ACC112 (cell line): ENCODE results near the gene ASF1A.
"Not testable (repeated sequence)": the region's sequence is repeated elsewhere in the genome, so short reads cannot be mapped to it uniquely, and the experiment has no call there.

Experiments
- H2AFZ ChIP-seq: fragments of 200-600 bp; sonication (generic); one replicate; pipeline ENCODE4 v1.6.0; 2017; ENCODE audit warnings: antibody characterized with exemption, low read length; ENCODE audit not compliant: unreplicated experiment
- H3K27ac ChIP-seq: fragments of 200-600 bp; sonication (generic); 2 replicates; pipeline ENCODE4 v1.5.1; 2014; ENCODE audit warnings: low read depth, mild to moderate bottlenecking, antibody characterized with exemption, low read length, moderate library complexity
- H3K27me3 ChIP-seq: fragments of 200-600 bp; sonication (generic); 2 replicates; pipeline ENCODE4 v1.6.1; 2014; ENCODE audit warnings: mild to moderate bottlenecking, antibody characterized with exemption, low read length, moderate library complexity, mixed read lengths; ENCODE audit not compliant: insufficient read depth
- H3K36me3 ChIP-seq: fragments of 200-600 bp; sonication (generic); 2 replicates; pipeline ENCODE4 v1.6.1; 2016; ENCODE audit warnings: mild to moderate bottlenecking, antibody characterized with exemption, low read length, moderate library complexity, mixed read lengths; ENCODE audit not compliant: insufficient read depth
- H3K4me1 ChIP-seq: fragments of 200-600 bp; sonication (generic); one replicate; pipeline ENCODE4 v1.6.1; 2016; ENCODE audit warnings: low read length, mixed read lengths; ENCODE audit not compliant: insufficient read depth, unreplicated experiment, control insufficient read depth
- H3K4me3 ChIP-seq: fragments of 200-600 bp; sonication (generic); 2 replicates; pipeline ENCODE4 v1.5.1; 2014; ENCODE audit warnings: mild to moderate bottlenecking, low read depth, low read length
- H3K79me2 ChIP-seq: fragments of 200-600 bp; sonication (generic); one replicate; pipeline ENCODE4 v1.6.0; 2016; ENCODE audit warnings: low read length; ENCODE audit not compliant: control insufficient read depth, unreplicated experiment, insufficient read depth

The ASF1A gene

DNA sequence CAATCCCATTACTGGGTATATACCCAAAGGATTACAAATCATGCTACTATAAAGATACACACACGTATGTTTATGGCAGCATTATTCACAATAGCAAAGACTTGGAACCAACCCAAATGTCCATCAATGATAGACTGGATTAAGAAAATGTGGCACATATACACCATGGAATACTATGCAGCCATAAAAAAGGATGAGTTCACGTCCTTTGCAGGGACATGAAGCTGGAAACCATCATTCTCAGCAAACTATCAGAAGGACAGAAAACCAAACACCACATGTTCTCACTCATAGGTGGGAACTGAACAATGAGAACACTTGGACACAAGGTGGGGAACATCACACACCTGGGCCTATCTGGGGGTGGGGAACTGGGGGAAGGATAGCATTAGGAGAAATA, 25.1 kb upstream of the ASF1A start:
- not testable (repeated sequence) for H3K4me3 ChIP-seq, H3K27ac ChIP-seq, H3K27me3 ChIP-seq, H2AFZ ChIP-seq, H3K36me3 ChIP-seq
- Histone ChIP-seq H3K79me2 (peaks cover 31% of the 10 kb centered on the region), H3K4me1 (peaks cover 13% of the 10 kb centered on the region)

DNA sequence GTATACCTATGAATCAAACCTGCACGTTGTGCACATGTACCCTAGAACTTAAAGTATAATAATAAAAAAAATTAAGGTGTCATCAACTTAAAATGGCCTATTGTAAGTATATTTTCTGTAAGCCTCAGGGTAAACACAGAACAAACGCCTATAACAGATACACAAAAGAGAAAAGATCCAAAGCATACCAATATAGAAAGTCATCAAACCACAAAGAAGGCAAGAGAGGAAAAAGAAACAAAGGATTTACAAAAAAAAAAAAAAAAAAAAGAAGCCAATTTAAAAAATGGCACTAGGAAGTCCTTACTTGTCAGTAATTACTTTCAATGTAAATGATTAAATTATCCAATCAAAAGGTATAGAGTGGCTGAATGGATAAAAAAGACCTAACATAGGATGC, 24.6 kb upstream of the ASF1A start:
- H3K4me3 ChIP-seq: peak overlapping the region; percentile 5; the same call in 1 of the 2 replicates
- H3K79me2 ChIP-seq: peaks cover 31% of the 10 kb centered on the region
- H2AFZ ChIP-seq: no peak overlapping the region
- no peaks in the 10 kb centered on the region for H3K36me3 ChIP-seq
- peaks cover 13% of the 10 kb centered on the region for H3K4me1 ChIP-seq
- no peaks in the 10 kb centered on the region for H3K27me3 ChIP-seq
- peak overlapping the region; percentile 7 for H3K27ac ChIP-seq

DNA sequence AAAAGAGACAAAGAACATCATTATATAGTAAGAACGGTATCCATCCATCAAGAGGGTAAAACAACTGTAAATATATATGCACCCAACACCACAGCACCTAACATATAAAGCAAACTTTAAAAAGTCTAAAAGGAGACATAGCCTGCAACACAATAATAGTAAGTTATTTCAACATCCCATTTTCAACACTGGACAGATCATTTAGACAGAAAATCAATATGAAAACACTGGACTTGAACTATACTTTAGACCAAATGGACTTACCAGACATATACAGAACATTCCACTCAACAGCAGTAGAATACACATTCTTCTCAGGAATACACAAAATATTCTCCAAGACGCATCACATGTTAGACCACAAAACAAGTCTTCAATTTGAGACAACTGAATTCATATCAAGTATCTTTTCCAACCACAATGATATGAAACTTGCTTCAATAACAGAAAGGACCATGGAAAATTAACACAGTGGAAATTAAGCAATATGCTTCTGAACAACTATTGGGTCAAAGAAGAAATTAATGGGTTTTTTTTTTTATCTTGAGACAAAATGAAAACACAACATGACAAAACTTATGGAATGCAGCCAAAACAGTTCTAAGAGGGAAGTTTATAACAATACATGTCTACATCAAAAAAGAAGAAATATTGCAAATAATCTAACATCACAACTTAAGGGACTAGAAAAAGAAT, 23.9 kb upstream of the ASF1A start:
- Histone ChIP-seq H2AFZ (no peak overlapping the region), H3K79me2 (peaks cover 31% of the 10 kb centered on the region), H3K27me3 (no peaks in the 10 kb centered on the region), H3K36me3 (no peaks in the 10 kb centered on the region), H3K27ac (peak overlapping the region; percentile 7), H3K4me1 (peaks cover 13% of the 10 kb centered on the region), H3K4me3 (peak overlapping the region; percentile 5; the same call in 1 of the 2 replicates)

DNA sequence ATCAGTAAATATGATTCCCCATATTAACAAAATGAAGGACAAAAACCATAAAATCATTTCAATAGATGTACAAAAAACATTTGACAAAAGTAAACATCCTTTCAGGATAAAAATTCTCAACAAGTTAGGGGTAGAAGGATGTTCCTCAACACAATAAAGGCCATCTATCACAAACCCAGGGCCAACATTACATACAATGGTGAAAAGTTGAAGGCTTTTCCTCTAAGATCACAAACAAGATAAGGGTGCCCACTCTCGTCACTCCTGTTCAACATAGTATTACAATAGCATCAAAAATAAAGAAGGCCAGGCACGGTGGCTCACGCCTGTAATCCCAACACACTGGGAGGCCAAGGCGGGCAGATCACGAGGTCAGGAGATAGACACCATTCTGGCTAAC, 22.6 kb upstream of the ASF1A start:
- no peak overlapping the region for H3K27ac ChIP-seq
- no peak overlapping the region for H2AFZ ChIP-seq
- no peak overlapping the region for H3K4me3 ChIP-seq
- H3K79me2 ChIP-seq: peaks cover 29% of the 10 kb centered on the region
- H3K4me1 ChIP-seq: peaks cover 21% of the 10 kb centered on the region
- H3K27me3 ChIP-seq: no peaks in the 10 kb centered on the region
- no peaks in the 10 kb centered on the region for H3K36me3 ChIP-seq

DNA sequence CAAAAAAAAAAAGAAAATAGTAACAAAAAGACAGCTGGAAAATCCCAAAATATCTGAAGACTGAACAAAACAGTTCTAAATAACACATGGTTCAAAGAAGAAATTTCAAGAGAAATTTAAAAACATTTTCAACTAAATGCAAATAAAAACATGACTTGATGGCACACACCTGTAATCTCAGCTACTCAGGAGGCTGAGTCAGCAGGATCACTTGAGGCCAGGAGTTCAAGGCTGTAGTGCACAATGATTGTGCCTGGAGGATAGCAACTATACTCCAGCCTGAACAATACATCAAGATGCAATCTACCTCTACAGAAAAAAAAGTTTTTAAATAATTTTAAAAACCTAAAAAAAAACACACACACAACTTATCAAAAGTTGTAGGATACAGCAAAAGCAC, 21.6 kb upstream of the ASF1A start:
- Histone ChIP-seq H3K79me2 (peaks cover 27% of the 10 kb centered on the region), H3K4me1 (peaks cover 30% of the 10 kb centered on the region), H3K27ac (no peak overlapping the region), H2AFZ (no peak overlapping the region), H3K4me3 (no peak overlapping the region), H3K36me3 (no peaks in the 10 kb centered on the region), H3K27me3 (no peaks in the 10 kb centered on the region)

DNA sequence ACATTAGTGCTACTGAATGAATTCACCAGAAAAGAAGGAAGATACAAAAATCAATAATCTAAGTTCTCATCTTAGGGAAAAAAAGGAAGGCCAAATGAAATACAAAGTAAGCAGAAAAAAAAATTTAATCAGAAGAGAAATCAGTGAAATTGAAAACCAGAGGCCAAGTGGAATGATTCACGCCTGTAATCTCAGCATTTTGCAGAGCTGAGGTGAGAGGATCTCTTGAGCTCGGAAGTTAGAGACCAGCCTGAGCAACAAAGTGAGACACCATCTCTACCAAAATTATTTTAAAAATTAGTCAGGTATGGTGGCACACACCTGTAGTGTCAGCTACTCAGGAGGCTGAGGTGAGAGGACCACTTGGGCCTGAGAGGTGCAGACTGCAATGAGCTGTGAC, 21.2 kb upstream of the ASF1A start:
- H3K36me3 ChIP-seq: no peaks in the 10 kb centered on the region
- H2AFZ ChIP-seq: no peak overlapping the region
- peaks cover 35% of the 10 kb centered on the region for H3K4me1 ChIP-seq
- no peaks in the 10 kb centered on the region for H3K27me3 ChIP-seq
- H3K4me3 ChIP-seq: no peak overlapping the region
- peaks cover 28% of the 10 kb centered on the region for H3K79me2 ChIP-seq
- no peak overlapping the region for H3K27ac ChIP-seq

DNA sequence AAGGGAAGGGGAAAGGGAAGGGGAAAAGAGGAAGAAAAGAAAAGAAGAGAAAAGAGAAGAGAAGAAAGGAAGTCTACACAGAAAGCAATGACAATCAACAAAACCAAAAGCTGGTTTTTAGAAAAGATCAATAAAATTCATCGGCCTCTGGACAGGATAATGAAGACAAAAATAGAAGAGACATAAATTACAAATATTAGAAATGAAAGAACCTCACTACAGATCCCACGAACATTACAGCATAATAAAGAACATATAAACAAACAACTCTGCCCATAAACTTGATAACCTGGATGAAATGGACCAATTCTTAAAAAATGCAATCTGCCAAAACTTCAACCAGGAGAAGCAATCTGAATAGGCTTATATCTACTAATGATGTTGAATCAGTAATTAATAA, 20.7 kb upstream of the ASF1A start:
- Histone ChIP-seq H3K4me1 (peaks cover 36% of the 10 kb centered on the region), H2AFZ (no peak overlapping the region), H3K27me3 (no peaks in the 10 kb centered on the region), H3K79me2 (peaks cover 29% of the 10 kb centered on the region), H3K4me3 (no peak overlapping the region), H3K36me3 (no peaks in the 10 kb centered on the region), H3K27ac (no peak overlapping the region)

DNA sequence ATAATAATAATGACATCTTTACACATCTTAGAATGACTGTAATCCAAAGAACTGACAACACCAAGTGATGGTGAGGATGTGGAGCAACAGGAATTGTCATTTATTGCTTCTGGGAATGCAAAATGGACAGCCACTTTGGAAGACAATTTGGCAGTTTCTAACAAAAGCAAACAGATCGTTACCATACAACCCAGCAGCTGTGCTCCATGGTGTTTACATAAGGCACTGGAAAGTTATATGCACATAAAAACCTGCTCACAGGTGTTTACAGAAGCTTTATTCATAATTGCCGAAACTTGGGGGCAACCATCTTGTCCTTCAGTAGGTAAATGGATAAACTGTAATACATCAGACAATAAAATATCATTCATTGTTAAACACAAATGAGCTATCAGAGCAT, 18.3 kb upstream of the ASF1A start:
- H3K27me3 ChIP-seq: no peaks in the 10 kb centered on the region
- H3K79me2 ChIP-seq: peaks cover 22% of the 10 kb centered on the region
- no peak overlapping the region for H3K27ac ChIP-seq
- H3K4me3 ChIP-seq: no peak overlapping the region
- no peak overlapping the region for H2AFZ ChIP-seq
- no peaks in the 10 kb centered on the region for H3K36me3 ChIP-seq
- H3K4me1 ChIP-seq: peaks cover 24% of the 10 kb centered on the region

DNA sequence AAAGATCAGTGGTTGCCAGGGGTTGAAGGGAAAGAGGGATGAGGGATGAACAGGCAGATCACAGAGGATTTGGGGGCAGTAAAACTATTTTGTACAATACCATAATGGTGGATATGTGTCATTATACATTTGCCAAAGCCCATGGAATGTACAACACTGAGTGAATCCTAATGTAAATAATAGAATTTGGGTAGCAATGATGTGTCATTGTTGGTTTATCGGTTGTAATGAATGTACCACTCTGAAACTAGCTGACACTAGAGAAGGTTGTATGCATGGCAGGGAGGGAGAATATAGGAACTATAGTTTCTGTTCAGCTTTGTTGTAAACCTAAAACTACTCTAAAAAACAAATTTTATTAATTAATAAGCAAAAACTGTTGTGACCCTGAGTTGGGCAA, 17.8 kb upstream of the ASF1A start:
- Histone ChIP-seq H3K27me3 (no peaks in the 10 kb centered on the region), H2AFZ (no peak overlapping the region), H3K36me3 (no peaks in the 10 kb centered on the region), H3K27ac (peak overlapping the region; percentile 81), H3K79me2 (peaks cover 18% of the 10 kb centered on the region), H3K4me3 (0 out of 2 replicates have a peak overlapping the region, but pooled peaks have one; percentile 50), H3K4me1 (peaks cover 23% of the 10 kb centered on the region)

DNA sequence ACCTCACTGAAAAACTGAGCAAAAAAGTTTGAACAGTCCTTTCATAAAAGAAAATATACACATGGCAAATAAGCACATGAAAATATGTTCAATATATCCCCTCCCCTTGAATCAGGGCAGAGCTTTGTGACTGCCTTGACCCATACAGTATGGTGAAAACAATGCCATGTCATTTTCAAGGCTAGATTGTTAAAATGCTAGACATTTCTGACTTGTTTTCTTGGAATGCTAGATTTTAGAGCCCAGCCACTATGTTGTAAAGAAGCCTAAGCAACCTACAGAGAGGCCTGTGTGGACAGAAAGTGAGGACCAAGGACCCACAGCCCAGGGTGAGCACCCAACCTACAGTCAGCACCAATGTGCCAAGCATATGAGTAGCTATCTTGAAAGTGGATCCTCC, 17.1 kb upstream of the ASF1A start:
- H3K4me1 ChIP-seq: peaks cover 23% of the 10 kb centered on the region
- peak overlapping the region; percentile 81 for H3K27ac ChIP-seq
- no peak overlapping the region for H2AFZ ChIP-seq
- H3K79me2 ChIP-seq: peaks cover 19% of the 10 kb centered on the region
- no peaks in the 10 kb centered on the region for H3K27me3 ChIP-seq
- H3K36me3 ChIP-seq: no peaks in the 10 kb centered on the region
- peak overlapping the region; percentile 50; the same call in 1 of the 2 replicates for H3K4me3 ChIP-seq

DNA sequence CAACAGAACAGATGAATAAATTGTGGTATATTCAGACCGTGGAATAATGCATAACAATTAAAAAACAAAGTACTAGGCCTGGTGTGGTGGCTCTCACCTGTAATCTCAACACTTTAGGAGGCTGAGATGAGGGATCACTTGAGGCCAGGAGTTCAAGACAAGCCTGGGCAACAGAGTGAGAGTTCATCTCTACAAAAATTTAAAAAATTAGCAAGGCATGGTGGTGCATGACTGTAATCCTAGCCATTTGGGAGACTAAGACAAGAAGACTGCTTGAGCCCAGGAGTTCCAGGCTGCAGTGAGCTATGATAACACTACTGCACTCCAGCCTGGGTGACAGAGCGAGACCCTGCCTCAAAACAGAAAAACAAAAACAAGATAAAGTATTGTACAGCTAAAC, 16.1 kb upstream of the ASF1A start:
- Histone ChIP-seq H3K27me3 (no peaks in the 10 kb centered on the region), H3K36me3 (no peaks in the 10 kb centered on the region), H3K4me1 (peaks cover 23% of the 10 kb centered on the region), H3K79me2 (peaks cover 24% of the 10 kb centered on the region), H3K4me3 (no peak overlapping the region), H3K27ac (no peak overlapping the region), H2AFZ (no peak overlapping the region)
